ENCODE results near the gene TRPV3.

DNA sequence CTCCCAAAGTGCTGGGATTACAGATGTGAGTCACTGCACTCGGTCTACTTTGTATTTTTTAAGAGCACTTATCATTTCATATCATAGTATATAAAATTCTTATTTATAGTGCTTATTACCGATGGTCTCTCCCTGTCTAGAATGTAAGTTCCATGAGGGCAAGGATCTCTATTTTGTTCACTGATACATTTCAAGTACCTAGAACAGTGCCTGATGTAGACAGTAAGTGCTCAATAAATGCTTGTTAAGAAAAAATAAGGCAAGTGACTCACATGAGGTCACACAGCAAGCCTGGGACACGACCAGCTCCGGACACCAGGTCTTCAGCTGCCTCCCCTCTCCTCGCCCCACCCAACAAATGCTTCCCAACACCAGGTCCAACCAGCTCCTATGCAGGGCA is 23.9 kb downstream of the TRPV3 start:
- no peak for TF ChIP-seq CTCF (IDR thresholded peaks at IDR 0.05)
- TF ChIP-seq TCF7L2 (IDR thresholded peaks at IDR 0.05; ENCODE audit: low read depth, low read length), result no peak
- no peak for TF ChIP-seq POLR2AphosphoS5 (IDR thresholded peaks at IDR 0.05; ENCODE audit: low read depth, low read length)

Data from Panc1 (cell line).